Fibroblast of the conjunctiva (primary cell): ENCODE data around the gene EML5.
"Not testable (repeated sequence)": the region's sequence is repeated elsewhere in the genome, so short reads cannot be mapped to it uniquely, and the experiment has no call there.

Source experiments
- DNase-seq: peaks from one replicate; pipeline ENCODE4 v3.0.0-alpha.2; 2010; ENCODE audit warnings: low read depth

The EML5 gene

DNA sequence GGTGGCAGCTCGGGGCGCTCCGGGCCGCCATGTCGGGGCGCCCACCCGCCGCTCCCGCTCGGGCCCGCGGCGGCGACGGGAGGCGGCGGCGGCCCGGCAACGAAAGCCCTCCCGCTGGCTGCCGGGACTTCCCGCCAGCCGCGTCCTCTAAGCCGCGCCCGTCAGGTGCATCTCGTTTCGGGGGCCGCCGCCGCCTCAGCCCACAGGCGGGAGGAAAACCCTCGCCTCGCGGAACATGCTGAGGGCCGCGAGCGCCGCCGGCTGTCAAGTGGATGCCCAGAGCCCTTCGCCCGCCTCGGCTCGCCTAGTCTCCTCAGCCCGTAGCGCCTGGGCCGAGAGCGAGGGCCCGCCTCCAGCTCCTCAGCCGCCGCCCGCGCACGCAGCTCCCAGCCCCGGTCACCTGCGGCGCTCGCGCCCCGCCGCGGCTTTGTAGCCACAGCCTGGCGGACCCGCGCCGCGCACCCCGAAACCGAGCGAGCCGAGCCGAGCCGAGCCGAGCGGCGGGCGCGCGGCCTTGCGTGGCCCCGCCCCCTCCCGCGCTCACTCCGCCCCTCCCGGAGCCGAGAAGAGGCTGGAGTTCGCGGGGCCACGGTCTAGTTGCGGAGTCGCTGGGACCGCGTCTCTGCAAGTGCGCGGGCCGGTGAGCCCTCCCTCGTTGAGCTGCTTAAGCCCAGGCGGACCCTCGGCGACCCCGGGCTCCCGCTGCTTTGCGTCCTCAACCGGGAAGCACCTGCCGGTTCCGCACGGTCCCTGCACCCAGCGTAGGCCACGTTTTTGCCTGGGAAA lies at the start of gene EML5:
Gene EML5 (minus strand): TSS at position 481 of the 786 bp plus-strand sequence. CDS start 450 bp downstream, at position 31.
- peak; percentile 10 for DNase-seq

DNA sequence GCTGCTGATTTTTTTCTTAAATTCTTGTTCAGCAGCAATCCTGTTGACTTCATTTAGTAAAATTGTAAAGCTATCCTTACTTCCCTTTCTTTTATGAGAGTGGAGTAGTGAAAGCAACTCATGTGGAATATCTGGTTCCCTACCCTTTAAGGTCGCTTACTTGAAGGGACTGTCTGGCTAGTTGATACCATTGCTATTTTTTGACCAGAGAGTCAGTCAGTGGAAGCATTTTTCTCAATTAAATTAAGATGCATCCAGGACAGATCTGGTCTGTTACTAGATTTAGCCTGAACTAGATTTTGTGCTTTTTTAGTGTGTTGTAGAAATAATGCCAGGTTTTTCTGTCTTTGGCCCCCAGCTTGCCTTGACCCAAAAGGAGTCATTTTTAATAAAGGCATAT lies 49.7 kb upstream of the EML5 start:
- DNase-seq = no peak

DNA sequence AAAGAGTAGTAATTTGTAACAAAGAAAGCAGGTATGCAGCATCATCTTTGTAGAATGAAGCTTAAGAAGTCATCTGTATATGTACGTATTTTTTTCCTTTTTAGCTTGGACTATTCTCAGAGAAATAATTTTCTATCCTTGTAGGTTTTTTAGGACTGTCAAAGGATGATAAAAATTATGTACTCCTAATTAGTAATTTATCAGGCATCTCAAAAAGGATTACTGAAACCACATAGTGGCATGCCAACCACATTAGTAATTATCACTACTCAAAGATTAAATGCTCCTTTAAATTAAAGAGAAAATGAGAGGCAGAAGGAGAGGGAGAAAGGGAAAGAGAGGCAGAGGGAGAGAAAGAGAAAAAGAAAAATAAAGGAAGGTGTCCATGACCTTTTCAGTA lies 49.0 kb upstream of the EML5 start:
- DNase-seq = no peak

DNA sequence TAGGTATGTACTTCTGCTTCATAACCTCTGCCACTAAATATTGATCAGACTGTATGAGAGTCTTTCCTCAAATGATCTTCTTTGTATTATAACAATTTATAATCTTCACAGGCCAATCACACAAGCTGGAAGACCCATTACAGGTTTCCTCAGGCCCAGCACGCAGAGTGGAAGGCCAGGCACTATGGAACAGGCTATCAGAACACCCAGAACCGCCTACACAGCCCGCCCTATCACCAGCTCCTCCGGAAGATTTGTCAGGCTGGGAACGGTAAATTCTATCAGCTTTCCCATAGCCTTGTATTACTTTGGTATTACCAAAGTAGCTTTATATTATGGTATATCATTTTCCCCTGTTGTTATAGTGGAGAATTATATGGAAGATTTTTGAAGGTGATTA lies 48.2 kb upstream of the EML5 start:
- DNase-seq = no peak

DNA sequence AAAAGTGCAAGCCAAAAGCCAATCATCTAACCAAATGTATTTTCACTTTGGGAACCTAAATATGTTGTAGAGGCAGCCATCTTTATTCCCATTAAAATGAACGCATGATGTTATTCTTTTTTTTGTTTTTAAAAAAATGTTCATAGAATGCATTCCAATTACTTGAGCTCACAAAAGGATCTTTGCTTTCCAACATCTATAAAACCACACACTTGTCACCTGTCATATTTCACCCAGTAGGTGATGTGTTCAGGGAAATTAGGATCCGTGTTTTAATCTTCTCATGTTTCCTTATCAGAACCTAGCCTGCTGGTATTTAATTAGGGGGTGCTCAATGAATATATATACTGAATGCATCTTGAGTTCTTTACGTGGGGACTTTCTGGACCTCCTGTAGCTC lies 45.3 kb upstream of the EML5 start:
- no peak for DNase-seq

DNA sequence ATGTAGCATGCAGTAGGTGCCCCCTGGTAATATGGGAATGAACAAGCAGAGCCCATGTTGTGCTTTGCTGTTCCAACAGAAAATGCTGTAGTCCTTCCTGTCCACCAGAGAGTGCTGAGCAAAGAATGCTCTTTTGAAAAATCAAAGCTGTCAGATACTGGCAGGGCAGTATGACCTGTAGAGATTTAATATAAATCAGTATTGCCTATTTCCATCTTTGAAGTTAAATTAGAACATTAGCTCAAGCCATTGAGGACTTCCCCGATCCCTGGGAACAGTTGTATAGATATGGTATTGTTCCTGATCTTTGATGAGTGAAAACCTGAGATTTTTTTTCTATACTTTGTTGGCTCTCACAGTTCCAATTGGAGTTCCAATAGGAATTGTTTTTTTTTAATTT lies 44.7 kb upstream of the EML5 start:
- no peak for DNase-seq

DNA sequence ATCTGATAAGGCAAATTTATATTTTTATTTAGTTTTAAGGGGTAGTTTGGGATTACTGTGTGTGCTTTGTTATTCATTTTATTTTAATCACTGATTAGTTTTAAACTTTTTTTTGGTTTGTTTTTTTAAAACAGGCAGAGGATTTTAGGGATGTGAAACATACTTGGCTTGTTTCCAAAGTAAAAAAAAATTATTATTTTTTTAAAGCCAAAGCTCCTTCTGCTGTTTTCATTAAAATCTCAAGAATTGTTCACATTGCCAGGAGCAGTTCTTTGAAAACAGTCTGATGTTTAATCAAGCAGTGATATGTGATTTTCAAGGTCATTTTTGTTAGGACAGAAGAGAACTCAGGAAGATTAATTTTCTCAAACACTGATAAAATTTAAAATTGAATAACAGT lies 42.9 kb upstream of the EML5 start:
- no peak for DNase-seq

DNA sequence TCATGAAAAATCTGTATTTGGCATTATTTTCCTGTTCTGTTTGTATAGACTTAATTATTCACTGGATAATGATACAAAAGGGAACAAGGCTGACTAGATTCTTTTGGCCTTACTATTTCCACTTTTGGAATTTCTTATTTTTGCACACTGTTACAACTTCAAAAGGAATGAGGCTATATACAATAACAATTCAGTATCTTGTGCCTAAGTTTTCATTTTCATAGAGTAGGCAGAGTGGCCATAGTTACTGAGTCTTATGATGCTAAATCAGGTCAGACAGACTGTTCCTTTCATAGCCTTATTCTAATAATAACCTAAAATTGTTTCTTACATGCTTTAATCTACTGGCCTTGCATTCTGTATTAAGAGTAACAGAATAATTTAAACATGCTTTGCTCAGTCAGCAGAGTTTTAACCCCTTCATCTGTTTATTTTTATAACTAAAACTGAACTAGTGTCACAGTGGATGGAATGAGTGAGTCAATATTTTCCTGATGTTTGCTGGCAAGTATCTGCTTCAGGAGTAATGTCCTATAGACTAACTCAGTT lies 42.2 kb upstream of the EML5 start:
- DNase-seq = peak; percentile 59

DNA sequence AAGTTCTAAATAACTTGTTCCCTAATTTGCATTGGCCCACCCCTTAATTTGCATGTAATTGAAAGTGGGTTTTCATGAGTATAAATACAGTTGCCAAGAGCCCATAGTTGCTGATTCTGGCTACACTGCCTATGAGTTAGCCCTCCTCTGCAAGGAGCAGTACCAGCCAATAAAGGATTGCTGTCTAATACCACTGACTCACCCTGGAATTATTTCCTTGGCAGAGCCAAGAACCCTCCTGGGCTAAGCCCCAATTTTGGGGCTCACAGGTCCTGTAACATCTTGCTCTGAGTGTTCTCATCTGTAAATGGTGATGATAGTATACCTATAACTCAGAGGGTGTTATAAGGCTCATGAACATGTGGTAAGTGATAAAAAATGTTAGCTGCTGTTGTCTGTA lies 38.5 kb upstream of the EML5 start:
- DNase-seq = peak; percentile 79

DNA sequence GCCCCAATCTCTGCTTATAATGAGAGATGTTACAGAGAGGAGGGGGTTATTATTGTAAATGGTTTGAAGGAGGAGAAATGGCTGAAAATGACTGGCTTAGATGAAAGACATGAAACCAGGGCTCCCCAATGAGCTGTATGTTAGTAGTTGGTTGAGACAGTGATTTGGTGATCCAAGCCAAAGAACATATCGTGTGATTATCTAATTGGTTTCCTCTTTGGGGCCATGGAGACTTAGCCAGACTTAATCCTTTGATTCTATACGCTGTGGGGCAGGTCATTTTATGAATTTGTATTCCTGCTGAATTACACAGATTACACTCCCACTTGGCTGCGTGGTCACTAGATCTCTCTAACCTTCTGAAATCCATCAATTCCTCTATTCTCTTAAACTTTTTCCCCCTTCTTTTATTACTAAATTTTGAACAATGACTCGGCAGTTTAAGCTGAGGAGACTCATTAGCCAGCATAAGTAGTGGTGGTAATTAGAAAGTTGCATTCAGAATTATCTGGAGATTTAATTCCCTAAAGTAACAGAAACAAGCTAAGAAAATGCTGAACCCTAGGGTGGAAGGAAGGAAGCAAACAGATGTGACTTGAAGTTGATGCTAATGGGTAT lies 37.0 kb upstream of the EML5 start:
- DNase-seq = no peak

DNA sequence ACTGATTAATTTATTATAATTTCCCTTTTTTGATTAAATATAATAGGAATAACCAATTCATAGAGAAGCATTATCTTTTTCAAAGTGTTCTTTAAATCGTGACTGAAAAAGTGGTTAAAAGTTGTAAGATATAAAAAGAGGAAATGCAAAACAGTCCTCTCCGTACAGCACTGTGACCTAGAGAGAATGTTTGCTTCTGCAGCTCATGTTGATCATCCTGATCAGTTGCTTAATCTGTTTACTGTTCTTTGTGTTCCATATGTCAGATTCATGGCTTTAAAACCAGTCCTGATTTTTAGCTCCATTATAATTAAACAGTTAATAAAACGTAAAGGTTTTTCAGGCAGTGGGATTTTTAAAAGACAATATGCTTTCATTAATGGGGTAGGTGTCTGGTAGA lies 36.4 kb upstream of the EML5 start:
- no peak for DNase-seq

DNA sequence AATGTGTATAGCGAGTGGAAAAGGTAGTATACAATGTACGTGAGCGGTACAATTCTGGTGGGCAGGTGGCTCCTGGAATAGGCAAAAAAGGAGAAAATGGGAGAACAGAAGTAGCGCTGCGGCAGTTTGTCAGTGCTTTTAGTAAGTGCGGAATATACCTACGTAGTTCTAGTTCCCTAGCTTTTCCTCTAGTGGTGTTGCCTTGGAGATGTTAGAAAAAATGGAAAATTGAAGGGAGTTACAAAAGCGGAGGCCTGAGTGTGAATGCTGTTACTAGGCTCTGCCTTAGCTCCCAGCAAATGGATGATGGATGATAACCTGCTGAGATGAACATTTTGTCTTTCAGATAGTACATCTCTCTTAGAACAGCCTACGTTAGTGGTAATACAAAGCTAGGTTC lies 32.8 kb upstream of the EML5 start:
- no peak for DNase-seq

DNA sequence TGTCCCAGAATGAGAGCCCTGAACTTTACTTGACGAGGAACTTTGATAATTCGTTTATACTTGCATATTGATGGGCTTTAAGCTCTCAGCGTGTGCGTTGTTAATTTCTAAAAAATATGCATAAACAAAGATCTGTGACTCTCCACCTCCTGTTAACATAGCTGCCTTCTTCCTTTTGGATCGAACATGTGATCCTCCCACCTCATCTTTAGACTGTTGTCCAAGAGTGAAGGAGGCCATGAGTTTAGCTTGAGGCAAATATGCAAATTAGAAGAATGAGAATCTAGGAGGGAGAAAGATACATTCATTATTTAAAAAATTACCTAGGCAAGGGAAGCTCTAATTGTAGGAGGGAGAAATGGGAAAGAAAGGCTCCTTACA lies 32.3 kb upstream of the EML5 start:
- no peak for DNase-seq

DNA sequence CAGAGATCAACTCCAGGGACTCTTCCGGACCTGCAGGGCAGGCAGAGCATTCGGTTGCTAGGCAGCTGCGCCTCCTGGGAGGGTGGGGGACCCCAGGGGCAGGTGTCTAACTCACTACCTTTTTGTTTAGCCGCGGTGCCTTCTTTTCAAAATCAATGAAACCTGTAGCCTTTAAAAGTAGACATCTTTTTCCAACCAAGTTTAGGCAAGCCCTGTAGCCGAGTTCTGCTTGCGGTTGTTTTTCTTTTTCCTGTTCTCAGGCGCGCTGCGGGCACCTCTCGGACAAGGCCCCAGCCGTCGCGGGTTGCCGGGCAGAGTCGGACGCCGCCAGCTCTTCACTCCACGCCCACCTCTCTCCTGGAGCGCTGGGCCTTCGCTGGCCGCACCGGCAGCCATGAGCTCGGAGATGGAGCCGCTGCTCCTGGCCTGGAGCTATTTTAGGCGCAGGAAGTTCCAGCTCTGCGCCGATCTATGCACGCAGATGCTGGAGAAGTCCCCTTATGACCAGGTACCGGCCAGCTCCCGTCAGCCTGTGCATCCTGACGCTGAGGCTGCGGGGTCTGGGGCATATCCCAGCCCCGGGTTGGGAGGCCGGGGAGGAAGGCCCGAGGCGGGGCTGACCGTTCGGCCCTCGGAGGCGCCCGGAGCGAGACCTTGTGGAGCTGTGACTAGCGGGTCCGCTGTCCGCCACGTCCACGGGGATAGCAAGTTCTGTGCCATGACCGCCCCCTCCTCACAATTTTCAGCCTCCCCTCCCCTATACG lies 31.7 kb upstream of the EML5 start, which contains the start of gene TTC8:
Gene TTC8 (plus strand): TSS at position 338 of the 764 bp plus-strand sequence. CDS start 57 bp downstream, at position 395.
- DNase-seq = peak; percentile 81

DNA sequence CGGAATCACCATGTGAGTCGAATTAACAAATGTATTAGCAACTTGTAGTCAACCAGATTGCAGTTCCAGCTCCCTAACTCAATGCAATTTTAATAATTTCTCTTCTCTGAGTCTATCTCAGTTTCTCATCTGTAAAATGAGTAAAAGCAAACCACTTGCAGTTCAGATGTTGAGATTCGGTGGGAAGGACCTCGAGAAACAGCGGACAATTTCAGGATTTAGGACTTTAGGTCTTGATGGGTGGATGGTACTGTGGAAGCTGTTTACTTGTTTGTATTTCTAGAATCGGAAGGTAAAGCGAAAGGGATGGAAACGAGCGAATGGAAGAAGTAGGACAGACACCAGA lies 31.2 kb upstream of the EML5 start:
- DNase-seq = no peak

DNA sequence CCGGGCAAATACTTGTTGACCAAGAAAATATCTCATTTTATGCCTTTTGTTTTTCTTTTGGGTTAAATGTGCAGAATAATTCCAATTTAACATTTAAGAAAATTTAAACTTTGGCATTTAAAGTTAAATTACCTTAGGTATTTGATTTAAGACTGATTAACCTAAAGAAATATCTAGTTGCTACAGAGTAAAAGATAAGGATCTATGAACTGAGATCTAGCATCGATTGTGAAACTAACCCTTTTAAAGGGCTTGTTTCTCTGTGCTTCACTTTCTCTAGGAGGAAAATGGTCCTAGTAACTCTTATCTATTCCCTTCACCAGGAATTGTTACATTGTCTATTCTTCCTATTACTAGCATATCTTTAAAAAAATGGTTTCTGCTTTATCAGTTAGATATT lies 29.1 kb upstream of the EML5 start:
- DNase-seq = no peak

DNA sequence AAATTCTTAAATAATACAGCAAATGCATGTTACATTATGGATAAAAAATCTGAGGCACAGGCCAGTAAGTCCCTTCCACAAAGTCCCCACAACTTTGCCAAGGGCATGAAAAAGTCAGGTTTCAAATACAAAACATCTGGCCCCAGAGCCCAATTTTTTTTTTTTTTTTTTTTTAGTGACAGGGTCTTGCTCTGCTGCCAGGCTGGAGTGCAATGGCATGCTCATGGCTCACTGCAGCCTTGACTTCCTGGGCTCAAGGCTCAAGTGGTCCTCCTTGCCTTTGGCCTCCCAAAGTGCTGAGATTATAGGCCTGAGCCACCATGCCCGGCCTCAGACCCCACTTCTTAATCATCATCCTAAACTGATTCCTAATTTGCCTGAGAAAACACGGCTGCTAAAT lies 28.6 kb upstream of the EML5 start:
- DNase-seq = no peak

DNA sequence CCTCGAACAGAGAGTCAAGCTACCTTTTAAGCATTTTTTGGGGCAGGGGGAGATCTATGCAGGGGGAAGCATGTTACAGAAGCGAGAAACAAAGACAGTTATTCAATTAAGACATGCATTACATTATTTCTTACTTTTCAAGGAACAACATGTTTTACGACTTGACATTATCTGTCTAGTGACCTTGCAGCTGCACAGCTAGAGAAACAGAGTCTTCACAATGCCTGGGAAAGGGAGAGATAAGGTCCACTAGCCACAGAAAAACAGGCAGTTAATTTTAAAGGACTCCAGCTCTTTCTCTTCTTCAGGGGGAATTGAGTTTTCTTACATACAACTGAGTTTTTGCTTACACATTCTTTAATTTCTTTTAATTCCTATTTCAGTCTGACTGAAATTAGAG lies 26.9 kb upstream of the EML5 start:
- not testable (repeated sequence) for DNase-seq

DNA sequence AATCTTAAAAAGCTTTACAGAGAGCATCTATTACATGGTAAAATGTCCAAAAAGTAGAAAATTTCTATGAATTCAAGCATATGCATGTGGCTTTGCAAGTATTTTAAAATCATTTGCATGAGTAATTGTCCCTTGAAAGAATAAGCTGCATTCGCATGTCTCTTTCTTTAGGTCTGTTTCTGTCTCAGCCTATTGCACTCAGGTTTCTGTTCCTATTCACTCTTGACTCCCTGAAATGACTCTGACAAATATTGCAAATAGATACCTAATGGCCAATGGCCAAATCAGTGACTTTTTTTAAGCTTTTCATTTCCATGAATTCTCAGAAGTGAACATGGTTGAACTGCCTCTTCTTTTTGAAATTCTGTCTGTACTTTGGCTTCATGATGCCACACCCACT lies 25.3 kb upstream of the EML5 start:
- no peak for DNase-seq

DNA sequence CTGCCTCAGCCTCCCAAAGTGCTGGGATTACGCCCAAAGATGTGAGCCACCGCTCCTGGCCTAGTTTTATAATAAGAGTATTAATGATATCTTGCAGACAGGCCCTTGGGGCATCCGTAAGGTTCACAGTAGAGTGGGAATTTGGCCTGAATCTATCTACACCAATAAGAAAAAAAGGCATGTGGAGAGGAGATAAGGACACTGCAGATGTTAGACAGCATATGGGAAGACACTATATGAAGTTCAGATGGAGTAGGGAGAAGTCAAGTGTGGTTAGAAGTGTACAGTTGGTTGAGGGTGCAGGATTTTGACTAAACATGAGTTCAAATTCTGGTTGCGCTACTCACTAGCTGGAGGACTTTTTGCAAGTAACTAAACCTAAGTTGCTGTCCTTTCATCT lies 23.2 kb upstream of the EML5 start:
- DNase-seq = no peak

DNA sequence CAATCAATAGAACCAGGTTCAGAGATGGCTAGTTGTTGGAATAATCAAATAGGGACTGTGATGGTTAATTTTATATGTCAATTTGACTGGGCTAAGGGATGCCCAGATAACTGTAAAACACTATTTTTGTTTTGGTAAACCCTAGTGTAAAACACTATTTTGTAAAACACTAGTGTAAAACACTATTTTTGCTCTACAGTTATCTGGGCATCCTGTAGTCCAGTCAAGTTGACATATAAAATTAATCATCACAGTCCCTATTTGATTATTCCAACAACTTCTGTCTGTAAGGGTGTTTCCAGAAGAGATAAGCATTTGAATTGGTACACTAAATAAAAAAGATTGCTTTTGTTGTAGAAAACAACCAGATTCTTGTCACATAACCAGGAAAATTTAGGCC lies 15.6 kb upstream of the EML5 start:
- DNase-seq = no peak

DNA sequence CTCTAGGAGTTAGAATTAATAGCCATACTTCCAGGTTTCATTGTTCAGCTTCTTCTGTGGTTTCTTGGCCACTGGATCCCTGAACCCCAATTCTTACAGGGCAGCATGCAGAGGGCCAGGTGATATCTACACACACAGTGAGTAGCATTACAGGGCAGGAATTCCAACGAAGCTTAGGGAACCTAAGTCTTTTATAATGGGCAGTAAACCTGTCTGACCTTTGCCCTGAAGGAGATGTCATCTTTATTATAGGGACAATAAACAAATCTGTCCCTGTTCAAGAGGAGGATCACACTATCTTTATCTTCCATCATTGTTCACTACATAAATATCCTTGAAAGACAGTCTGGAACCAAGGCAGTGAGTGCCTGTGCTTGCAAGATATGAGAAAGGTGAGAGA lies 11.7 kb upstream of the EML5 start:
- no peak for DNase-seq

DNA sequence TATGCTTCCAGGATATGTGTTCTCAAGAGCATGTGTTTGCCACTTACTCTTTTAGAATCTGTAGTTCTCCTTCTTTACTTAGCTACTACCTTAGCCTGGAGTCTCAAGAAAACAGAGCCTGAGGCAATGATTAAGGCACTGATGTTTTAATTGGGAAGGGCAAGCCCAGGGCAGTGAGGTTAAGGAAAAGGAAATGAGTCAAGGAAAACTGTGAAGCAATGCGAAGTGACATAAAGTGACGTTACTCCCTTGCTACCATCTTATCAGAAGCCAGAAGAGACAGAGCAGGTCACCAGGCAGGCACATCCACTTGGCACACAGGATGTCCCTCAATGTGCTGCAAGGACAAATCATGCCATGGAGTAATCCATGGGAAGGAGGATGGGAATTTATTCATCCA lies 11.3 kb upstream of the EML5 start:
- DNase-seq = no peak
